PC-3 (cell line): ENCODE results near the gene C4orf50. TPM values are rescaled to one million over a fixed set of nuclear protein-coding genes. Genes with fewer than 3 reads are reported as not detected.

Experiments used
- ATAC-seq: fragments of 200-7000 bp; cut with Tn5 transposase; 2 replicates; pipeline ENCODE4 v1.9.1; 2020; ENCODE audit warnings: mild to moderate bottlenecking, moderate library complexity
- BruUV-seq: library from RNA; stranded (reverse); fragments of 400-500 nt; replicated peaks from 2 replicates; lab custom pipeline; 2021; lab: Mats Ljungman, UMichigan
- CTCF ChIA-PET: fragments of 300-600 bp; sonication (Branson Sonifier 250); formaldehyde crosslinking; loops from one replicate; lab custom pipeline; 2022; ENCODE audit warnings: antibody characterized with exemption; lab: Charles Lee
- POLR2A ChIA-PET: fragments of 300-600 bp; sonication (Branson Sonifier 250); formaldehyde crosslinking; loops from one replicate; lab custom pipeline; 2022; ENCODE audit warnings: antibody characterized with exemption; ENCODE audit not compliant: unreplicated experiment; lab: Charles Lee
- DNase-seq: peaks from one replicate; pipeline ENCODE4 v3.0.0-alpha.2; 2015
- H2AFZ ChIP-seq: fragments of 300-600 bp; sonication (generic); 2 replicates; pipeline ENCODE4 v1.6.0; 2016; ENCODE audit warnings: antibody characterized with exemption, low read length
- H3F3A ChIP-seq: fragments of 300-600 bp; sonication (generic); one replicate; pipeline ENCODE4 v1.6.0; 2017; ENCODE audit warnings: antibody characterized with exemption, low read length, control low read depth, mild to moderate bottlenecking; ENCODE audit not compliant: unreplicated experiment
- H3K27ac ChIP-seq: fragments of 300-600 bp; sonication (generic); 2 replicates; pipeline ENCODE4 v1.5.1; 2016; ENCODE audit warnings: mild to moderate bottlenecking, low read length
- H3K27me3 ChIP-seq: fragments of 300-600 bp; sonication (generic); 2 replicates; pipeline ENCODE4 v1.6.1; 2016; ENCODE audit warnings: low read length, mixed read lengths
- H3K36me3 ChIP-seq: fragments of 300-600 bp; sonication (generic); 2 replicates; pipeline ENCODE4 v1.6.1; 2016; ENCODE audit warnings: low read depth, mixed run types, low read length, mixed read lengths
- H3K4me1 ChIP-seq: fragments of 300-600 bp; sonication (generic); 2 replicates; pipeline ENCODE4 v1.5.1; 2016; ENCODE audit warnings: low read length; ENCODE audit not compliant: insufficient read depth
- H3K4me2 ChIP-seq: fragments of 300-600 bp; sonication (generic); 2 replicates; pipeline ENCODE4 v1.6.0; 2016; ENCODE audit warnings: low read length
- H3K4me3 ChIP-seq: fragments of 300-600 bp; sonication (generic); 2 replicates; pipeline ENCODE4 v1.5.1; 2016; ENCODE audit warnings: mild to moderate bottlenecking, low read length, mixed read lengths
- H3K79me2 ChIP-seq: fragments of 300-600 bp; sonication (generic); 2 replicates; pipeline ENCODE4 v1.6.1; 2017; ENCODE audit warnings: low read length, mixed read lengths
- H3K9ac ChIP-seq: fragments of 300-600 bp; sonication (generic); 2 replicates; pipeline ENCODE4 v1.6.0; 2016; ENCODE audit warnings: mild to moderate bottlenecking, low read length
- H3K9me2 ChIP-seq: fragments of 300-600 bp; sonication (generic); replicated peaks from 2 replicates; pipeline ENCODE4 v1.6.1; 2016; ENCODE audit warnings: mixed run types, low read length, mixed read lengths
- H3K9me3 ChIP-seq: fragments of 300-600 bp; sonication (generic); 2 replicates; pipeline ENCODE4 v1.6.1; 2016; ENCODE audit warnings: low read length, mixed read lengths
- H4K20me1 ChIP-seq: fragments of 300-600 bp; sonication (generic); 2 replicates; pipeline ENCODE4 v1.6.1; 2016; ENCODE audit warnings: low read length, mixed read lengths
- EZH2 ChIP-seq: fragments of 300-600 bp; sonication (generic); IDR thresholded peaks from one replicate; pipeline ENCODE4 v1.6.1; 2017; ENCODE audit warnings: antibody characterized with exemption, mild to moderate bottlenecking, low read length; ENCODE audit not compliant: unreplicated experiment
- EZH2phosphoT487 ChIP-seq: fragments of 300-600 bp; sonication (generic); IDR thresholded peaks from 2 replicates; pipeline ENCODE4 v1.6.1; 2018; ENCODE audit warnings: mild to moderate bottlenecking, antibody characterized with exemption, low read length, borderline replicate concordance
- intact Hi-C: fragments of 100-400 bp; cut with micrococcal nuclease; formaldehyde crosslinking; loops from 2 replicates; pipeline ENCODE4 v1.9.0; 2023
- total RNA-seq: library from RNA; depleted of rRNA; stranded (reverse); fragments of >200 nt; gene quantifications from 2 replicates; pipeline ENCODE4 v1.2.3, GENCODE V29; 2014
- TF ChIP-seq, protein P1 (sequence below): fragments of 300-600 bp; sonication (generic); conservative IDR thresholded peaks from 2 replicates; pipeline ENCODE4 v1.5.1; 2017; ENCODE audit warnings: antibody characterized with exemption, low read depth, mild to moderate bottlenecking, low read length

The C4orf50 gene
- total RNA-seq, 1 experiment from 2014 or later, result not detected

DNA sequence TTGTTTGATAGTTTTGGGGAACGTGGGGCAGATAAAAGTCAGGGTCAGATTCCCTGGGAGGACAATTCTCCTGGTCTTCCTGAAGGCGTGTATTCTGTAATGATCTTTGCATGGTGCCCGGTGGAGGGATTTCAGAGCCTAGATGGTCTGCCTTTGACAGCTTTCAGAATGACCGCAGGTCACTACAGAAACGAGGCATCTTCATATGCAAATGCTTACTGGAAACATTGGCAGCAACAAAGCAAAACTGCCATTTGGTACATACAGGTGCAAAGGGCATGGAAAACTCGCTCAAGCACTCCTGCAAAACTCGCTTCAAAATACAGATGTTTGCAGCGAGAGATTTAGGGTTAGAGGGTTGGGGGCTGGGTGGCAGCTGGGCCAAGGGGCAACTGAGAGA lies 8.8 kb downstream of the C4orf50 start:
- Histone ChIP-seq H3K79me2 (no peaks in the 10 kb centered on the region), H3K27ac (no peak overlapping the region), H3K27me3 (peaks cover 39% of the 10 kb centered on the region), H3K36me3 (no peaks in the 10 kb centered on the region), H3K4me2 (no peak overlapping the region), H3K9me3 (no peaks in the 10 kb centered on the region), H3K9me2 (no peaks in the 10 kb centered on the region), H2AFZ (no peak overlapping the region), H3F3A (no peaks in the 10 kb centered on the region), H4K20me1 (no peaks in the 10 kb centered on the region), H3K4me1 (no peaks in the 10 kb centered on the region), H3K4me3 (no peak overlapping the region), H3K9ac (no peak overlapping the region)
- no peak for ATAC-seq
- no peak for DNase-seq
- TF ChIP-seq EZH2phosphoT487 (no peak), EZH2 (no peak)
- TF ChIP-seq, protein P1, sequence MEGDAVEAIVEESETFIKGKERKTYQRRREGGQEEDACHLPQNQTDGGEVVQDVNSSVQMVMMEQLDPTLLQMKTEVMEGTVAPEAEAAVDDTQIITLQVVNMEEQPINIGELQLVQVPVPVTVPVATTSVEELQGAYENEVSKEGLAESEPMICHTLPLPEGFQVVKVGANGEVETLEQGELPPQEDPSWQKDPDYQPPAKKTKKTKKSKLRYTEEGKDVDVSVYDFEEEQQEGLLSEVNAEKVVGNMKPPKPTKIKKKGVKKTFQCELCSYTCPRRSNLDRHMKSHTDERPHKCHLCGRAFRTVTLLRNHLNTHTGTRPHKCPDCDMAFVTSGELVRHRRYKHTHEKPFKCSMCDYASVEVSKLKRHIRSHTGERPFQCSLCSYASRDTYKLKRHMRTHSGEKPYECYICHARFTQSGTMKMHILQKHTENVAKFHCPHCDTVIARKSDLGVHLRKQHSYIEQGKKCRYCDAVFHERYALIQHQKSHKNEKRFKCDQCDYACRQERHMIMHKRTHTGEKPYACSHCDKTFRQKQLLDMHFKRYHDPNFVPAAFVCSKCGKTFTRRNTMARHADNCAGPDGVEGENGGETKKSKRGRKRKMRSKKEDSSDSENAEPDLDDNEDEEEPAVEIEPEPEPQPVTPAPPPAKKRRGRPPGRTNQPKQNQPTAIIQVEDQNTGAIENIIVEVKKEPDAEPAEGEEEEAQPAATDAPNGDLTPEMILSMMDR, result no peak
- CTCF ChIA-PET, result no interaction called here
- intact Hi-C loops, result no loop called here
- BruUV-seq, result no TSS peak
- POLR2A ChIA-PET, result no interaction called here

- H3K9ac ChIP-seq, result no peak overlapping the region
- H3K27ac ChIP-seq, result no peak overlapping the region
- no peaks in the 10 kb centered on the region for H4K20me1 ChIP-seq
- no peak for TF ChIP-seq EZH2
- TF ChIP-seq, protein P1, result no peak
- no peak for TF ChIP-seq EZH2phosphoT487
- CTCF ChIA-PET, result no interaction called here
- POLR2A ChIA-PET, result no interaction called here
- intact Hi-C loops, result no loop called here
- H3K9me2 ChIP-seq, result no peaks in the 10 kb centered on the region
- H3K27me3 ChIP-seq, result peaks cover 39% of the 10 kb centered on the region
- ATAC-seq, result no peak
- no peaks in the 10 kb centered on the region for H3K9me3 ChIP-seq
- no peaks in the 10 kb centered on the region for H3F3A ChIP-seq
- H3K4me2 ChIP-seq, result no peak overlapping the region
- H3K36me3 ChIP-seq, result no peaks in the 10 kb centered on the region
- H3K4me3 ChIP-seq, result no peak overlapping the region
- no peak overlapping the region for H2AFZ ChIP-seq
- DNase-seq, result no peak
- no peaks in the 10 kb centered on the region for H3K4me1 ChIP-seq
- no peaks in the 10 kb centered on the region for H3K79me2 ChIP-seq
- BruUV-seq, result no TSS peak
Measured at GRCh38 chr4:6008766-6009385, 9.4 kb downstream of the C4orf50 start.

GRCh38 chr4:6008092-6008551 lies 10.1 kb downstream of the C4orf50 start:
- no peaks in the 10 kb centered on the region for H3K4me1 ChIP-seq
- H2AFZ ChIP-seq, result no peak overlapping the region
- no peaks in the 10 kb centered on the region for H3K36me3 ChIP-seq
- no peak overlapping the region for H3K9ac ChIP-seq
- H3K79me2 ChIP-seq, result no peaks in the 10 kb centered on the region
- ATAC-seq (no peak; the same call in 1 of the 2 replicates), DNase-seq (no peak)
- H3K9me2 ChIP-seq, result no peaks in the 10 kb centered on the region
- TF ChIP-seq, protein P1, result 0 out of 2 replicates have a peak, but pooled peaks have one; percentile 16
- TF ChIP-seq EZH2phosphoT487, result no peak
- H3F3A ChIP-seq, result no peaks in the 10 kb centered on the region
- no peaks in the 10 kb centered on the region for H3K9me3 ChIP-seq
- ChIA-PET CTCF (no interaction called here), POLR2A (no interaction called here)
- no peak overlapping the region for H3K4me3 ChIP-seq
- H3K4me2 ChIP-seq, result no peak overlapping the region
- intact Hi-C loops, result no loop called here
- H3K27ac ChIP-seq, result no peak overlapping the region
- BruUV-seq, result no TSS peak
- peaks cover 39% of the 10 kb centered on the region for H3K27me3 ChIP-seq
- H4K20me1 ChIP-seq, result no peaks in the 10 kb centered on the region
